Stimulated activated CD4-positive, alpha-beta T cell treated with anti-CD3 and anti-CD28 coated beads, Interleukin-4, amount 100 ng/mL, for 24 hours (primary cell): Measurements from ENCODE around the gene PTBP1.
"Not testable (repeated sequence)": the region's sequence is repeated elsewhere in the genome, so short reads cannot be mapped to it uniquely, and the experiment has no call there.

Experiments
- DNase-seq: peaks from one replicate; pipeline ENCODE4 v3.0.0-alpha.2; 2020

Gene PTBP1

DNA sequence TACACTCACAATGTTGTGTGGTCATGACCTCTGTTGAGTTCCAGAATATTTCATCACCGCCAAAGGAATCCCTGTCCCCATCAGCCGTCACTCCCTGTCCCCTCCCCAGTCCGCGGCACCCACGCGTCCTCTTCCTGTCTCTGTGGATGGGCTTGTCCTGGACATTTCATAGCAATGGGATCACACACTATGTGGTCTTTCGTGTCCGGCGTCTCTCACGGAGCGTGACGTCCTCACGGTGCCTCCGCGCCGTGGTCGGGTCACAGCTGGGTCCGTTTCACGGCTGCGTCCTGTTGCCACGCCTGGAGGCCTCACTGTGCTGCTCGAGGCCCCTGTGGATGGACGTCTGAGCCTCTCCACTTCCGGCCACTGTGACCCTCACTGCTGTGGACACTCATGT is 37.0 kb downstream of the PTBP1 start:
- DNase-seq: no peak

DNA sequence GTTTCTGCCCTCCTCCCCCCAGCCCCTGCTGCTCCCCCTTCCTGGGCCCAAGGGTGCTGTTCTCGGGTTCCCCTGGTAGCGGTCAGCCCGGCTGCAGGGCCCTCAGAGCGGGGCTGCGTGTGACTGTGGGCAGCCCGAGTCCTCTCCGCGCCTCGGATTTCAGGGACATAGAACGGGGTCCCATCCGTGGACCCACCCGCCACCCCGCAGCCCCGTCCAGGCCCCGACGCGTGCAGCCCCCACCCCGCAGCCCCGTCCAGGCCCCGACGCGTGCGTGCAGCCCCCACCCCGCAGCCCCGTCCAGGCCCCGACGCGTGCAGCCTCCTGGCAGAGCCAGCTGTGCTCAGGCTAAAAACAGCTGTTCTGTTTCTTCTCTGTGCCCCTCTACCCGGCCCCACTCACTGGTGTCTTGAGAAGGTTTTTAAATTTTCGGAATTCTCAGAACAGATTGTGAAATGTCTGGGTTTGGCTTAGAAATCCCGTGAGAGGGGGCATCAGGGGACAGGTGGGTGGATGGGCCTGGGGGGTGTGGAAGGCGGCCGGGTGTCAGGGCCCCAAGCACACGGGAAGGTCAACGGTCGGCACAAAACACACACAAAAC is 38.1 kb downstream of the PTBP1 start:
- DNase-seq: no peak

DNA sequence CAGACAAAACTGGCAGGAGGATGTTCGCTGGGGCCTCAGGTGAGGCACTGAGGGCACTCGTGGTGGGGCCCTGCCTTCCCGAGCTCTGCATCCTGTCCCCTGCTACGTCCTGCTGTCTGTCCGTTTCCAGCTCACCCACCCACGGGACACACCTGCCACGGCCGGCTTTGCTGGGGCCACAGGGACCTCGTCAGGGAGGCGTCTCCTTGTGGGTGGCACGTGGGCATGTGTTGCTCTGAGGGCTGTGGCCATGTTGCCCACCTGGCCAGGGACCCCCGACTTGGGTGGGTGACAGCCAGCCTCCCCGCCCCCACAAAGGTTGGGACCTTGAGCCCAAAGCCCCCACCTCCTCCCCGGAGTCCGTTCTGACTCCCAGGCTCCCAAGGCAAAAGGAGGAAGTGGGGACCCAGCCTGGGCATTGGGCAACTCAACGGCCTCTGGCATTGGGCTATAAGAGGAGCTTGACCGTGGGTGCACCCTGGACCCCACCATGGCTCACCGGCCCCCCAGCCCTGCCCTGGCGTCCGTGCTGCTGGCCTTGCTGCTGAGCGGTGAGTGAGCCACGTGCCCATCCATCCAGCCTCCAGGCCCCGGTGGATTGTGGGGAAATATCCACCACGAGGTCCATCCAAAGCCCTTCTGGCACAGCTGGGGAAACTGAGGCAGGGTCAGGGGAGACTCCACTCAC is 43.4 kb downstream of the PTBP1 start, which contains the start of gene PRTN3:
Gene PRTN3 (plus strand): TSS at position 481 of the 688 bp plus-strand sequence. CDS start 10 bp downstream, at position 491.
- DNase-seq: no peak

DNA sequence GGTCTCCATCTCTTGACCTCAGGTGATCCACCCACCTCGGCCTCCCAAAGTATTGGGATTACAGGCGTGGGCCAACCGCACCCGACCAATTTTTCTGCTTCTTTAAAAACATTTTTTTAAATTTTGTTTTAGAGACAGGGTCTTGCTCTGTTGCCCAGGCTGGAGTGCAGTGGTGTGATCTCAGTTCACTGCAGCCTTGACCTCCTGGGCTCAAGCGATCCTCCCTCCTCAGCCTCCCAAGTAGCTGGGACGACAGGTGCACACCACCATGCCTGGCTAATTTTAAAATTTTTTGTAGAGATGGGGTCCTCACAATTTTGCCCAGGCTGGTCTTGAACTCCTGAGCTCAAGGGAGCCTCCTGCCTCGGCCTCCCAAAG is 45.5 kb downstream of the PTBP1 start:
- DNase-seq: not testable (repeated sequence)

- DNase-seq: no peak
Measured at GRCh38 chr19:843180-843835, 46.1 kb downstream of the PTBP1 start.

DNA sequence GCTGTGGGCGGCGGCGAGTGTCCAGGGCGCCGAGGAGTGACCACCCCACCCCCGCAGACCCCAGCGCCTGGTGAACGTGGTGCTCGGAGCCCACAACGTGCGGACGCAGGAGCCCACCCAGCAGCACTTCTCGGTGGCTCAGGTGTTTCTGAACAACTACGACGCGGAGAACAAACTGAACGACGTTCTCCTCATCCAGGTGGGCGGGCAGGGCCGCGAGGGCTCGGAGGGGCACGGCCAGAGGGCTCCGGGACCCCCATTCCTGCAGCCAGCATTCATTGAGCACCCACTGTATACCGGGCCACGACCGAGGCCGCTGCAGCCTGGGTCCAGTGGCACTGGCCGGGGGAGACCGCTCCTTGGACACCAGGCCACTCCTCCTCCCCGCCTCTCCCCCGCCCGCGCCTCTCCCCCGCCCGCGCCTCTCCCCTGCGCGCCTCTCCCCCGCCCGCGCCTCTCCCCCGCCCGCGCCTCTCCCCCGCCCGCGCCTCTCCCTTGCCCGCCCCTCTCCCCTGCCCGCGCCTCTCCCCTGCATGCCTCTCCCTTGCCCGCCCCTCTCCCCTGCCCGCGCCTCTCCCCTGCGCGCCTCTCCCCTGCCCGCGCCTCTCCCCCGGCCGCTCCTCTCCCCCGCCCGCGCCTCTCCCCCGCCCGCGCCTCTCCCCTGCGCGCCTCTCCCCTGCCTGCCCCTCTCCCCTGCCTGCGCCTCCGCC is 46.7 kb downstream of the PTBP1 start:
- no peak for DNase-seq

GRCh38 chr19:844546-844971 is 47.3 kb downstream of the PTBP1 start:
- DNase-seq: no peak

DNA sequence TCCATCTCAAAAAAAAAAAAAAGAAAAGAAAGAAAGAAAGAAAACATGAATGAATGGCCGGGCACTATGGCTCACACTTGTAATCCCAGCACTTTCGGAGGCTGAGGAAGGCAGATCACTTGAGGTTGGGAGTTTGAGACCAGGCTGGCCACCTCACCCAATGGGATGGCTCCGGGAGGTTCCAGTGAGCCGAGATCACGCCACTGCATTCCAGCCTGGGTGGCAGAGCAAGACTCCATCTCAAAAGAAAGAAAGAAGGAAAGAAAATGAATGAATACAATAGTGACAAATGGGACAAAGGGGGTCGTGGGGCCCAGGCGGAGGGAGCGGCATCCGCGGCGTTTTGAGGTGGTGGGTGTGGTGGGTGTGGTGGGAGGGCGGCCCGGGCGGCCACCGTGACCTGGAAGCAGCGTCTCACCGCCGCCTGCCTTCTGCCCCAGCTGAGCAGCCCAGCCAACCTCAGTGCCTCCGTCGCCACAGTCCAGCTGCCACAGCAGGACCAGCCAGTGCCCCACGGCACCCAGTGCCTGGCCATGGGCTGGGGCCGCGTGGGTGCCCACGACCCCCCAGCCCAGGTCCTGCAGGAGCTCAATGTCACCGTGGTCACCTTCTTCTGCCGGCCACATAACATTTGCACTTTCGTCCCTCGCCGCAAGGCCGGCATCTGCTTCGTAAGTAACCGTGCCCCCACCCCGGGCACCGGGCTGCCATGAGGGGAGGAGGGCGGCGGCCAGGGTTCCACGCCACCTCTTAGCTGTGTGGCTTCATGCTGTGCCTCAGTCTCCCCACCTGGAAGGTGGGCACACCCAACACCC is 48.7 kb downstream of the PTBP1 start:
- DNase-seq: no peak

GRCh38 chr19:848386-848921 is 51.2 kb downstream of the PTBP1 start:
- no peak for DNase-seq

- DNase-seq: not testable (repeated sequence)
Measured at GRCh38 chr19:849195-849594, 51.9 kb downstream of the PTBP1 start.

GRCh38 chr19:850221-850978 is 53.1 kb downstream of the PTBP1 start:
- no peak for DNase-seq

- DNase-seq: no peak
Measured at GRCh38 chr19:850979-851335, 53.7 kb downstream of the PTBP1 start.

DNA sequence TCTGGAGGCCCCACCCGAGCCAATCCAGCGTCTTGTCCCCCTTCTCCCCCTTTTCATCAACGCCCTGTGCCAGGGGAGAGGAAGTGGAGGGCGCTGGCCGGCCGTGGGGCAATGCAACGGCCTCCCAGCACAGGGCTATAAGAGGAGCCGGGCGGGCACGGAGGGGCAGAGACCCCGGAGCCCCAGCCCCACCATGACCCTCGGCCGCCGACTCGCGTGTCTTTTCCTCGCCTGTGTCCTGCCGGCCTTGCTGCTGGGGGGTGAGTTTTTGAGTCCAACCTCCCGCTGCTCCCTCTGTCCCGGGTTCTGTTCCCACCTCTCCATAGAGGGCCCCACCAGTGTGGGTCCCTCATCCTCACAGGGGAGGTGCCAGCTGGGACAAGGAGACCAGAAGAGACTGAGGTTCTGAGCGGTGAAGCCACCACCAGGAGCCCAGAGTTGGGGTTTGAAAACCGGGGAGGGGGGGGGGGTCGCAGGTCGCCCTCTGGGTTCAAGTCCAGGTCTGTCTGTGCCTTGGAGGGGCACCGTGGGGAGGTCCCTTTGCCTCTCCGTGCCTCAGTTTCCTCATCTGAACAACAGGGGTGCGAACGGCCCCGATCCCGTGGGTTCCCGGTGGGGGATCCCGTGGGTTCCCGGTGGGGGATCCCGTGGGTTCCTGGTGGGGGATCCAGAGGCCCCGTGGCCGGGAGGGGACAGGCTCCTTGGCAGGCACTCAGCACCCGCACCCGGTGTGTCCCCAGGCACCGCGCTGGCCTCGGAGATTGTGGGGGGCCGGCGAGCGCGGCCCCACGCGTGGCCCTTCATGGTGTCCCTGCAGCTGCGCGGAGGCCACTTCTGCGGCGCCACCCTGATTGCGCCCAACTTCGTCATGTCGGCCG is 55.1 kb downstream of the PTBP1 start, which contains the start of gene ELANE:
Gene ELANE (plus strand): TSS at position 168 of the 878 bp plus-strand sequence. CDS start 26 bp downstream, at position 194.
- no peak for DNase-seq

DNA sequence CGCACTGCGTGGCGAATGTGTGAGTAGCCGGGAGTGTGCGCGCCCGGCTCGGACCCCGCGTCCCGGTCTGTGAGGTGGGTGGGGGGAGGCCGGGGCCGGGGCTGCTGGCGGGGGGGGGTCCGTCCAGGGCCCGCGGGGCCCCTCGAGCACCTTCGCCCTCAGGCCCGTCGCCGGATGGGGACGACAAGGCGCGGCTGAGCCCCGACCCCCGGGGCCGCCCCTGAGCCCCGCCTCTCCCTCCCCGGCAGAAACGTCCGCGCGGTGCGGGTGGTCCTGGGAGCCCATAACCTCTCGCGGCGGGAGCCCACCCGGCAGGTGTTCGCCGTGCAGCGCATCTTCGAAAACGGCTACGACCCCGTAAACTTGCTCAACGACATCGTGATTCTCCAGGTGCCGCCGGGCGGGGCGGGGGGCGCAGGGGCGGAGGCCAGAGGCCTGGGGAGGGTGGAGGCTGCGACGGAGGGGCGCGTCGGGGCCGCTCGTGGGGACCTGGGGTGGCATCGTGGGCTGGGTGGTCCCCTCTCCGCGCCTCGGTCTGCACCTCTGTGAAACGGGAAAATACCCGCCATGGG is 55.8 kb downstream of the PTBP1 start:
- no peak for DNase-seq

GRCh38 chr19:853614-854220 is 56.5 kb downstream of the PTBP1 start:
- not testable (repeated sequence) for DNase-seq

DNA sequence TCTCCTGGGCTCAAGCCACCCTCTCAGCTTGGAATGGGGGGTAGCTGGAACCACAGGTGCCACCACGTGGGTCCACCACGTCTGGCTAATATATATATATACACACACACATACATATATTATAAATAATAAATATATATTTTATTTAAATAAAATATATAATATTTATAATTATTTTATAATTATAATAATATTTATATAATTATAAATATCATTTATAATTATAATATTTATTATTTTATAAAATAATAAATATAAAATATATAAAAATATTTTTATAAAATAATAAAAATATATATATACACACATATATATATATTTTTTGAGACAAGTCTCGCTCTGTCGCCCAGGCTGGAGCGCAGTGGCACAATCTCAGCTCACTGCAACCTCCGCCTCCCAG is 57.3 kb downstream of the PTBP1 start:
- no peak for DNase-seq

DNA sequence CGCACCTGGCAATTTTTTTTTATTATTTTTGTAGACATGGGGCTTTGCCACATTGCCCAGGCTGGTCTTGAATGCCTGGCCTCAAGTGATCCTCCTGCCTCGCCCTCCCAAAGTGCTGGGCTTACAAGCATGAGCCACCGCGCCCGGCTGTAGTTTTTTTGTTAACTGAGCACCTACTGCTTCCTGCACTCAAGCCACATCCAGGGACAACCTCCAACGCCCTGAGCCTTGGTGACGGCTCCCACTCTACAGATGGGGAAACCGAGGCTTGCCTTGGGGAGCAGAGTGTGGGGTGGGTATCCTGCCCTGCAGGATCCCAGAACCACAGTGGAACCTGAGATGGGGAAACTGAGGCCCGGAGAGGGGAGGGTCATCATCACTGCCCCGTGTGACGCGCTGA is 57.9 kb downstream of the PTBP1 start:
- DNase-seq: no peak

DNA sequence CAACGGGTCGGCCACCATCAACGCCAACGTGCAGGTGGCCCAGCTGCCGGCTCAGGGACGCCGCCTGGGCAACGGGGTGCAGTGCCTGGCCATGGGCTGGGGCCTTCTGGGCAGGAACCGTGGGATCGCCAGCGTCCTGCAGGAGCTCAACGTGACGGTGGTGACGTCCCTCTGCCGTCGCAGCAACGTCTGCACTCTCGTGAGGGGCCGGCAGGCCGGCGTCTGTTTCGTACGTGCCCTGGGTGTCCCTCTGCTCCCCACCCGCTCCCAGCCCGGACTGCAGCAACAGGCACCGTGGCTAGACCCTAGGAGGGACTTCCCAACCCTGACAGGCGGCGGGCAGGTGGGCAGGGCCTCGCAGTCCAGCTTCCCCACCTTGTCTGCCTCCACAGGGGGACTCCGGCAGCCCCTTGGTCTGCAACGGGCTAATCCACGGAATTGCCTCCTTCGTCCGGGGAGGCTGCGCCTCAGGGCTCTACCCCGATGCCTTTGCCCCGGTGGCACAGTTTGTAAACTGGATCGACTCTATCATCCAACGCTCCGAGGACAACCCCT is 58.4 kb downstream of the PTBP1 start:
- DNase-seq: no peak

- DNase-seq: no peak
Measured at GRCh38 chr19:858284-858683, 61.0 kb downstream of the PTBP1 start.
